ENCODE measurements around the gene TSHR. TPM values are rescaled to one million over a fixed set of nuclear protein-coding genes. Genes with fewer than 3 reads are reported as not detected.

Gene TSHR
- total RNA-seq, 2 experiments from 2014 or later: 4.9 to 40.0 TPM

DNA sequence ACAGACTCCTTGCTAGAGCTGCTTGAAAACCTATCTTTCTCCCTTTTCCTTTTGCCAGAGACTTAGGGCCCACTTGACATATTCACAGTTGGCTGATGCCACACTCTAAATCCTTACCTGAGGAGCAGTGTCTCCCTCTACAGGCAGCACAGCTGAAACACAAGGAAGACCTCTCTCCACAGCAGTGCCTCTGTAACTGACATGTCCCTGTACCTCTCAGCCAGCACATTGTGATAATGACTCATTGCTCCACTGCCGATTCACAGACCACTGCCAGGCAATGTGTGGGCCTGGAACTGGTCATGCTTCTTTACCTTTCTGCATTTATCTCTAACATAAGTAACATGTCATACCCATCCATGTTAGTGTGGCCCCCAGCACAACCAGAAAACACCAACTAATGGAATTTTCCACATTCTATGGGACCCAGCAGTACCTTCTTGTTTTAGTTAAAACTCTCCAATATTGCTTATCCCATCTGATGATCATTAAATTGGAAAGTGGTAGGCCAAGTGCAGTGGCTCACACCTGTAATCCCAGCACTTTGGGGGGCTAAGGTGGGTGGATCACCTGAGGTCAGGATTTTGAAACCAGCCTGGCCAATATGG is 208.8 kb downstream of the TSHR start:
- DNase-seq (ENCODE audit: low spot score): peak; percentile 75
- Histone ChIP-seq H4K20me1 (ENCODE audit: insufficient read depth, low read length) (no peaks in the 10 kb centered on the region), H3K27ac (ENCODE audit: low read depth, low read length, poor library complexity, severe bottlenecking) (no peak overlapping the region), H3K36me3 (ENCODE audit: insufficient read depth, low read length) (no peaks in the 10 kb centered on the region), H3K4me1 (ENCODE audit: insufficient read depth, low read length, poor library complexity, severe bottlenecking) (peaks cover 10% of the 10 kb centered on the region), H3K79me2 (ENCODE audit: insufficient read depth, low read depth, low read length) (no peaks in the 10 kb centered on the region), H3K9me3 (ENCODE audit: low read length) (no peaks in the 10 kb centered on the region), H3K9me2 (ENCODE audit: insufficient read depth, low read length) (no peaks in the 10 kb centered on the region), H3K4me2 (ENCODE audit: low read length) (no peak overlapping the region), H3K4me3 (ENCODE audit: low read depth, low read length, poor library complexity, severe bottlenecking) (no peak overlapping the region), H2AFZ (ENCODE audit: low read length) (peak overlapping the region; percentile 6; the same call in 1 of the 2 replicates)
- no TSS peak for BruUV-seq (replicated peaks)
- no peak for TF ChIP-seq EZH2phosphoT487 (IDR thresholded peaks at IDR 0.05; ENCODE audit: borderline replicate concordance, low read depth, low read length)
- TF ChIP-seq CTCF (conservative IDR thresholded peaks at IDR 0.05; ENCODE audit: low read length): peak; percentile 83
- intact Hi-C loops (cut with micrococcal nuclease; ENCODE audit: unreplicated experiment): no loop called here
- CTCF ChIA-PET (ENCODE audit: unreplicated experiment): no interaction called here
- POLR2A ChIA-PET: interaction anchor here (0.6 to 1.0 kb wide), 5 partner anchors 14 to 467 kb away, joined by 3 to 6 read pairs (median 4); no protein-coding TSS in a partner anchor

DNA sequence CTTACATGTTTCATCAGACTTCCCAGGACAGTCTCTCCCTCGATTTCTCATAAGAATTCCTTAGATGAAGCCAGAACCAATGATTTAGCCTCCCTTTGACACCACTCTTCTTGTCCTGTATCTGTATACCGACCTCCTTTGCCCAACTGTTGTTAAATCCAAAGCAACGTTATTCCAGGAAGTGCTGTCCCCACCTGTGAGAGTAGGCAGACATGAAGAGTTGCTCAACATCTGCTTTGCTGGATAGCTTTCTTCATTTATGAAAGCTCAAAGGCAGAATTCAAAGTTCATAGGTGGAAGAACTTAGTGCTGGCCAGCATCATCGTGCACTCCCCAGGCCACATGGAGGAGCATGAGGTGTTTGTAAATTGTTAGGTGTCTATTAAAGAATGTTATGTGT is 209.8 kb downstream of the TSHR start:
- CTCF ChIA-PET (ENCODE audit: unreplicated experiment): no interaction called here
- Histone ChIP-seq H3K27ac (ENCODE audit: low read depth, low read length, poor library complexity, severe bottlenecking) (no peak overlapping the region), H4K20me1 (ENCODE audit: insufficient read depth, low read length) (no peaks in the 10 kb centered on the region), H3K36me3 (ENCODE audit: insufficient read depth, low read length) (no peaks in the 10 kb centered on the region), H2AFZ (ENCODE audit: low read length) (peak overlapping the region; percentile 66; the same call in 1 of the 2 replicates), H3K9me3 (ENCODE audit: low read length) (no peaks in the 10 kb centered on the region), H3K4me1 (ENCODE audit: insufficient read depth, low read length, poor library complexity, severe bottlenecking) (peaks cover 17% of the 10 kb centered on the region), H3K4me3 (ENCODE audit: low read depth, low read length, poor library complexity, severe bottlenecking) (no peak overlapping the region), H3K9me2 (ENCODE audit: insufficient read depth, low read length) (no peaks in the 10 kb centered on the region), H3K4me2 (ENCODE audit: low read length) (no peak overlapping the region), H3K79me2 (ENCODE audit: insufficient read depth, low read depth, low read length) (no peaks in the 10 kb centered on the region)
- no TSS peak for BruUV-seq (replicated peaks)
- intact Hi-C loops (cut with micrococcal nuclease; ENCODE audit: unreplicated experiment): no loop called here
- DNase-seq (ENCODE audit: low spot score): peak; percentile 8
- TF ChIP-seq EZH2phosphoT487 (IDR thresholded peaks at IDR 0.05; ENCODE audit: borderline replicate concordance, low read depth, low read length): no peak
- no peak for TF ChIP-seq CTCF (conservative IDR thresholded peaks at IDR 0.05; ENCODE audit: low read length)
- POLR2A ChIA-PET: interaction anchor here (0.6 to 1.8 kb wide), 6 partner anchors 11 to 176 kb away, joined by 3 to 8 read pairs (median 3); no protein-coding TSS in a partner anchor

- Histone ChIP-seq H3K4me3 (ENCODE audit: low read depth, low read length, poor library complexity, severe bottlenecking) (no peak overlapping the region), H3K79me2 (ENCODE audit: insufficient read depth, low read depth, low read length) (no peaks in the 10 kb centered on the region), H3K36me3 (ENCODE audit: insufficient read depth, low read length) (no peaks in the 10 kb centered on the region), H2AFZ (ENCODE audit: low read length) (no peak overlapping the region), H3K9me3 (ENCODE audit: low read length) (no peaks in the 10 kb centered on the region), H3K4me2 (ENCODE audit: low read length) (no peak overlapping the region), H3K9me2 (ENCODE audit: insufficient read depth, low read length) (no peaks in the 10 kb centered on the region), H3K27ac (ENCODE audit: low read depth, low read length, poor library complexity, severe bottlenecking) (no peak overlapping the region), H3K4me1 (ENCODE audit: insufficient read depth, low read length, poor library complexity, severe bottlenecking) (peaks cover 24% of the 10 kb centered on the region), H4K20me1 (ENCODE audit: insufficient read depth, low read length) (no peaks in the 10 kb centered on the region)
- ChIA-PET CTCF (ENCODE audit: unreplicated experiment) (interaction anchor here (0.6 kb wide), 1 partner anchor 476 kb away, joined by 3 read pairs; no protein-coding TSS in a partner anchor), POLR2A (interaction anchor here (0.6 to 1.8 kb wide), 3 partner anchors 12 to 170 kb away, joined by 3 to 8 read pairs (median 3); no protein-coding TSS in a partner anchor)
- no peak for TF ChIP-seq EZH2phosphoT487 (IDR thresholded peaks at IDR 0.05; ENCODE audit: borderline replicate concordance, low read depth, low read length)
- intact Hi-C loops (cut with micrococcal nuclease; ENCODE audit: unreplicated experiment): no loop called here
- no TSS peak for BruUV-seq (replicated peaks)
- DNase-seq (ENCODE audit: low spot score): no peak
Measured at GRCh38 chr14:81166121-81166520, 210.7 kb downstream of the TSHR start.

All from OCI-LY7 (cell line).